Ishikawa (cell line): ENCODE results near the gene ELAVL3.

Experiments used
- CREB1 ChIP-seq: IDR thresholded peaks from 2 replicates; pipeline ENCODE4 v1.6.1; 2012; ENCODE audit warnings: low read depth
- EGR1 ChIP-seq: IDR thresholded peaks from 2 replicates; pipeline ENCODE4 v1.6.1; 2012
- EP300 ChIP-seq: IDR thresholded peaks from 2 replicates; pipeline ENCODE4 v1.6.1; 2012; ENCODE audit warnings: borderline replicate concordance
- FOXM1 ChIP-seq: IDR thresholded peaks from 2 replicates; pipeline ENCODE4 v1.6.1; 2012; ENCODE audit warnings: low read depth, borderline replicate concordance
- NFIC ChIP-seq: IDR thresholded peaks from 2 replicates; pipeline ENCODE4 v1.6.1; 2012
- RAD21 ChIP-seq: IDR thresholded peaks from 2 replicates; pipeline ENCODE4 v1.6.1; 2012; ENCODE audit warnings: low read depth
- REST ChIP-seq: IDR thresholded peaks from 2 replicates; pipeline ENCODE4 v1.6.1; 2012; ENCODE audit warnings: low read depth, mild to moderate bottlenecking
- TAF1 ChIP-seq: IDR thresholded peaks from 2 replicates; pipeline ENCODE4 v1.6.1; 2012; ENCODE audit warnings: low read depth, mild to moderate bottlenecking
- TEAD4 ChIP-seq: IDR thresholded peaks from 2 replicates; pipeline ENCODE4 v1.6.1; 2012
- YY1 ChIP-seq: IDR thresholded peaks from 2 replicates; pipeline ENCODE4 v1.6.1; 2012; ENCODE audit warnings: low read depth
- TF ChIP-seq, protein P1 (sequence below): IDR thresholded peaks from 2 replicates; pipeline ENCODE4 v1.6.1; 2012

- no peak for TF ChIP-seq YY1
- TF ChIP-seq REST: no peak
- TF ChIP-seq EP300: no peak
- TF ChIP-seq RAD21: no peak
- no peak for TF ChIP-seq EGR1
- no peak for TF ChIP-seq TEAD4
- no peak for TF ChIP-seq NFIC
- TF ChIP-seq TAF1: no peak
- no peak for TF ChIP-seq FOXM1
- TF ChIP-seq, protein P1, sequence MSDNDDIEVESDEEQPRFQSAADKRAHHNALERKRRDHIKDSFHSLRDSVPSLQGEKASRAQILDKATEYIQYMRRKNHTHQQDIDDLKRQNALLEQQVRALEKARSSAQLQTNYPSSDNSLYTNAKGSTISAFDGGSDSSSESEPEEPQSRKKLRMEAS: no peak
- no peak for TF ChIP-seq CREB1
Measured at GRCh38 chr19:11510444-11510843, 29.6 kb upstream of the ELAVL3 start.
